GM19099 (cell line): ENCODE results near the gene KCNK7.

ENCODE experiments used
- POLR2A ChIP-seq: IDR thresholded peaks from 3 replicates; pipeline ENCODE4 v1.6.1; 2011; ENCODE audit warnings: low read depth; ENCODE audit not compliant: insufficient read length; ENCODE audit errors: extremely low read depth

The KCNK7 gene

DNA sequence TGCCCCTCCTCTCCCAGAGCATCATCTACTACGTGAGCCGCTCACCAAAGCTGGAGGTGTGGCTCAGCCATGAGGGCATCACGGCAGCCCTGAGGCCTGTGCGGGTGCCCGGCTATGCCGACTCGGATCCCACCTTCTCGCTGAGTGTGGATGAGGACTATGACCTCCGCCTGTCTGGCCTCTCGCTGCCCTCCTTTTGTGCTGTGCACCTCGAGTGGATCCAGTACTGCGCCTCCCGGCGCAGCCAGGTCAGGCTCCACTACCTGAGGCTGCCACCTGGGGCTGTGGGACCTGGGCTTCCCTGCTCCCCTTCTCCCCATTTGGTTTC is 38.5 kb upstream of the KCNK7 start:
- no peak for TF ChIP-seq POLR2A

DNA sequence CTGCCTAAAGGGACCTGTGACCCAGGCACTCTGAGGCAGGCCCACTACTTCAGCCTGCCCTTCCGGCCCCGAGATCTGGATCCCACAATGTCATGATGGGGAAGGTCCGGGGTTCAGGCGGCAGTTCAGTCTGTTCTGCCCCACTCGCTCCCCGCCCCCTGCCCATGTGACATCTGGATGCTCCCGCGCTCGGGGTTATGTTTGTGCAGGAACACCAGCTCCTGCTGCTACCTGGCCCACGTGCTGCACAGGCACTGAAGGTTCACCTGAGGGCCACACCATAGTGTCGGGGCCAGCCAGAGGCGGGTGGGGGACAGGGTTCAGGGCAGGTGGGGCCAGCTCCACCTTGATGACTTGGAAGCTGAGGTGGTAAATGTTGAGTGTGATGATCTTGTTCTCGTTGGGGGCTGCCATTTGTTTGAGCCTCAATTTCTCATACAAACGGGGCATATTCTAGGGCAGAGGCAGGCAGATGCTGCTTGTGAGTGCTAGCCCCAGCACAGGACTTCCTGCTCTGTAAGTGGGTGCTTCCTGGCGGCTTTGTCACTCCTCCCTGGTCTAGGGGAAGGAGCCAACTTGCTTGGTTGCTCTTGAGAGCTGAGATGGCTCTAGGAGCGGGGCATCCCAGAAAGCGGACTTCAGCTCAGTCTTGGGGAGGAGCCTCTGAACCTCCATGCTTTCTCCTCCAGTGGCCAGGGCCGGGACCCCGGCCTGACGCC is 37.9 kb upstream of the KCNK7 start:
- no peak for TF ChIP-seq POLR2A

DNA sequence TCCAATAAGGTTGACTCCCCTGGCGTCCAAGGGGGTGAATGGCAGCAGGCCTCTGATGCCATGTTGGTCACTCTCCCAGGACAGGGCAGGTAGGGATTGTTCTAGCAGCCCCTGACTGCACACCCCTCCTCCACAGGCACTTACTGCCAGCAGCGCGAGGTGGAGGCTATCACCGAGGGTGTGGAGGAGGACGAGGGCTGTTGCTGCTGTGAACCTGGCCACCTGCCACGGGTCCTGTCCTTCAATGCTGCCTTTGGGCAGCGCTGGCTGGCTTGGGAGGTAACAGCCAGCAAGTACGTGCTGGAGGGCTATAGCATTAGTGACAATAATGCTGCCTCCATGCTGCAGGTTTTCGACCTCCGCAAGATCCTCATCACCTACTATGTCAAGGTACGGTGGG is 34.6 kb upstream of the KCNK7 start:
- no peak for TF ChIP-seq POLR2A

DNA sequence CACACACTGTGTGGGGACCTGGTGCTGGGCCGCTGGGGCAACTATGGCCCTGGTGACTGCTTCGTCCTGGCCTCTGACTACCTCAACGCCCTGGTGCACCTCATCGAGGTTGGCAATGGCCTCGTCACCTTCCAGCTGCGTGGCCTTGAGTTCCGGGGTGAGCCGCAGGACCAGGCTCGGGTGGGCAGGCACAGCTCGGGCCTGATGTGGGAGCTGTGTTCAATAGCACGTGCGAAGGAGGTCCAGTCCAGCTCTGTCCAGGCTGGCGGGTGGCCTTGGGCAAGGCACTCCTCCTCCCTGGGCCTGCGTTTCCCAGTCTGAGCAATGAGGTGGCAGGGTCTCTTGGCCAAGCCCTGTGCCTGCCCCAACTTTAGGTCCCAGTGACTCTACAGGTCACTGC is 34.0 kb upstream of the KCNK7 start:
- TF ChIP-seq POLR2A, result no peak

DNA sequence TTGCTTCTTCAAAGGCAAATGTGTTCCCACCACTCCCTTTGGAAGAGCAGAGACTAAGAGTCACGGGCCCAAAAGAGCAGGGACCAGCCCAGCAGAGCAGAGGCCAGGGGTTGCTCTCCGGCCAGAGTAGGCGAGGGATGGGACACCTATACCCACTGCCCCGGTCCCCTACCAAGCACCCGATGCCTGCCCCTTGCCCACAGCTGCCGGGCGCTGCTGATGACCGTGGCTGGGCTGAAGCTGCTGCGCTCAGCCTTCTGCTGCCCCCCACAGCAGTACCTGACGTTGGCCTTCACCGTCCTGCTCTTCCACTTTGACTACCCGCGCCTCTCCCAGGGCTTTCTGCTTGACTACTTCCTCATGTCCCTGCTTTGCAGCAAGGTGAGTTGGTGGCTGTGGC is 31.6 kb upstream of the KCNK7 start:
- no peak for TF ChIP-seq POLR2A

DNA sequence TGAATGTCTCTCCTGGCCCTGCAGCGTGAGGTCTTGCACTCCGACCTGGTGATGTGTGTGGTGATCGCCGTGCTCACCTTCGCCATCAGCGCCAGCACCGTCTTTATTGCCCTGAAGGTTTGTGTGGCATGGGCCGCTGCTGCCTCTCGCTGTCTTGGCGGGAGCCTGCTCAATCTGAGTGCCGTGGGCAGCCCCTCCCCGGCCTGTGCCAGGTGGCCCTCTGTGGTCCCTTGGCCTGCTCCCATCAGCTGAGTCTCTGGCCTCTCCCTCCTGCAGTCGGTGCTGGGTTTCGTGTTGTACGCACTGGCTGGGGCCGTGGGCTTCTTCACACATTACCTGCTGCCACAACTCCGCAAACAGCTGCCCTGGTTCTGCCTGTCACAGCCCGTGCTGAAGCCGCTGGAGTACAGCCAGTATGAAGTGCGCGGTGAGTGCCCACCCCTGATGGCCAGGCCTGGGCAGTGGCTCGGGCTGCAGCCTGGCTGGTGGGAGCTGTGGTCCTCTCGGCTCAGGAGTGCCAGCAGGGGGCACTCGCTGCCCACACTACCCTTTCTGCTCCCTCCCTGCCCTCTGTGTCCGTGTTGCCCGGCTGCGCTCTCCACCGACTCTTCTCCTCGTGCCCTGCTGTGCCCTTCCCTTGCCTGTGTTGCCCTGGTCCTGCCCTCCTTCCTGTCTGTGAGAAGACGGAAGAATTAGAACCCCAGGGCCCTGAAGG is 30.2 kb upstream of the KCNK7 start:
- TF ChIP-seq POLR2A, result no peak

DNA sequence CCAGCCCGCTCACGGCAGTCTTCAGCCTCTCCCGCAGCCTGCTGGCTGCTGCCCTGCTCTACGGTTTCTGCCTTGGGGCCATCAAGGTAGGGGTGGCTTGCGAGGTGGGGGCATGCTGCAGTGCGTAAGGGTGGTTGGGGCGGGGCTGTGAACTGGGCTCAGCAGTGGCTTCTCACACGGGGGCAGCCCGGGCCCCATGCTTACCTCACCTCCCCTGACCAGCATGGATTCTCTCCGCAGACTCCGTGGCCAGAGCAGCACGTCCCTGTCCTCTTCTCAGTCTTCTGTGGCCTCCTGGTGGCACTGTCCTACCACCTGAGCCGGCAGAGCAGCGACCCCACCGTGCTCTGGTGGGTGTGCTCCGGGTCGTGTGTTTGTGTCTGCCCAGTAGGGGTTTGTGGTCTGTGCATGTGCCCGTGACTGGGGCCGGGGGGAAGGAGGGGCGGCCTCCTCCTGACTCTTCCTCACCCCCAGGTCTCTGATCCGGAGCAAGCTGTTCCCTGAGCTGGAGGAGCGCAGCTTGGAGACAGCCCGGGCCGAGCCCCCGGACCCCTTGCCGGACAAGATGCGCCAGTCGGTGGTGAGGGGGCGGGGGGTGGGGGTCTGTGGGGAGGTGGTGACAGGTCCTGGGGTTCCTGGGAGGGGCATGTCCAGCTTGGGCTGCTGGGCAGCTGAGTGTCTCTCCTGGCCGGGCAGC is 29.5 kb upstream of the KCNK7 start:
- TF ChIP-seq POLR2A, result no peak

DNA sequence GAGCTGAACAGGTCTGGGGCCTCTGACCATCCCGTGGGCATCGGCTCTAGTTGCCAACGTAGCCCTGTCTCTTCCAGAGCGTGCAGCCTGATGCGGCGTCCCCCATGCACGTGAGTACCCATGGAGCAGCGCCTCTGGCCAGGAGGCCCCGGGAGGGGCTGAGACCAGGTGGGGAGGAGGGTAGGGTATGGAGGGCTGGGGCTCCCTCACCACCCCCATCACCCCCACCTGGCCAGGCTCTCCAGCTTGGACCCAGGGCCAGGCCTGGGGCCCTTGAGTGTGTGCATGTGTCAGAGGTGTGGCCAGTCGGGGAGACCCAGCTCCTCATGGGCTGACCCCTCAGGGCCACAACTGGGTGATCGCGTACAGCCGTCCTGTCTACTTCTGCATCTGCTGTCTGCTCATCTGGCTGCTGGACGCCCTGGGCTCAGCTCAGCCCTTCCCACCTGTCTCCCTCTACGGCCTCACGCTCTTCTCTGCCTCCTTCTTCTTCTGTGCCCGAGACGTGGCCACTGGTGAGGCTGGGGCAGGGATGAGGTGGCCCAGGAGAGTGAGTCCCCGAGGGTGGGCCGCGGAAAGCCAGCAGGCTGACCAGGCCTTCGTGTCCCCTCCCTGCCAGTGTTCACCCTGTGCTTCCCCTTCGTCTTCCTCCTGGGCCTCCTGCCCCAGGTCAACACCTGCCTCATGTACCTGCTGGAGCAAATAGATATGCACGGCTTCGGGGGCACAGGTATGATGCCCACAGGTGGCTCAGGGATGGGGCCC is 28.4 kb upstream of the KCNK7 start:
- no peak for TF ChIP-seq POLR2A

DNA sequence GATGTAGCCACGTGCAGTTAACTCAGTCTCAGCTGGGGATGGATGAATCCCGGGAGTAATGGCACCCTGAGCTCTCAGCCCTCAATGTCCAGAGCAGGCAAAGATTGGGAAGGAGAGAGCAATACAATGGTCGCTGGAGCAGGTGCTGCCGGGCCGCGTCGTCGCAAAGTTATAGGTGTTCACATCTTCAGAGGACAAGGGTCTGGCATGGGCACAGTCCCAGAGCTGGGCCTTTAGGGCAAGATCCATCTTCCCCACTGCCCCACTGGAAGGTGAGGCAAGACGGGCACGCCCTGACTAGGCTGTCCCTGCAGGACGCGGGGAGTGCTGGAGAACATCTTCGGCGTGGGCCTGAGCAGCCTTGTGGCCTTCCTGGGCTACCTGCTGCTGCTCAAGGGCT is 27.6 kb upstream of the KCNK7 start:
- no peak for TF ChIP-seq POLR2A

DNA sequence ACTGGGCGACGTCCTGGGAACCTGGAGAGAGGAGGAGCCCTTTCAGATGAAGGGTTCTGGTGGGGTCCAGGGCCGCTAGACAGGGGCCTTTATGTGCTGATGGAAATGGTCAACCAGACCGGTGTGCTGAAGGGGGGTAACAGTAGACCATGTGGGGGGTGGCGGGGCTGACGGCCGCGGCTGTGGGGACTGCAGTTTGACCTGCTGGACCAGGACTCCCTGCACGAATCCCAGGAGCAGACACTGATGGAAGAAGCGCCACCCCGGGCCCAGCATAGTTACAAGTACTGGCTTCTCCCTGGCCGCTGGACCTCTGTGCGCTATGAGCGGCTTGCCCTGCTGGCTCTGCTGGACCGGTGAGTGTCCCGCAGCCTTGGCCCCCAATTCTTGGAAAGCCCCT is 26.4 kb upstream of the KCNK7 start:
- no peak for TF ChIP-seq POLR2A

DNA sequence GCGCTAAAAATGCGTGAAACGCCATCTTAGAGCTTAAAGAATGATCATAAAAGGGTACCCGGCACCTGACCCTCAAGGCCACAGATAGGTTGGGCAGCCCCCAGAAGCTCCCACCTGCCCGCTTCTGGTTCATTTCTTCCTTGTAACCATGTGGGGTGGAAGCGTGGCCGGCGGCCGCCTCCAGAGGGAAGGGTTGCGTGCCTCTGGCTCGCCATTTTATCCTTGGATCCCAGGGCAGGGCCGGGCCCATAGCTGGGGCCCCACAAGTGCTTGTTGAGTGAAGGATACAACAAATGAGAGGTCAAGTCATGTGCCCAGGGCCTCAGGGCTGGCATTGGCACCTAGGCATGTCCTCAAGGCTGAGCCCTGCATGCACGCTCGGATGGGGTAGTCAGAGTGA is 25.9 kb upstream of the KCNK7 start:
- TF ChIP-seq POLR2A, result no peak

DNA sequence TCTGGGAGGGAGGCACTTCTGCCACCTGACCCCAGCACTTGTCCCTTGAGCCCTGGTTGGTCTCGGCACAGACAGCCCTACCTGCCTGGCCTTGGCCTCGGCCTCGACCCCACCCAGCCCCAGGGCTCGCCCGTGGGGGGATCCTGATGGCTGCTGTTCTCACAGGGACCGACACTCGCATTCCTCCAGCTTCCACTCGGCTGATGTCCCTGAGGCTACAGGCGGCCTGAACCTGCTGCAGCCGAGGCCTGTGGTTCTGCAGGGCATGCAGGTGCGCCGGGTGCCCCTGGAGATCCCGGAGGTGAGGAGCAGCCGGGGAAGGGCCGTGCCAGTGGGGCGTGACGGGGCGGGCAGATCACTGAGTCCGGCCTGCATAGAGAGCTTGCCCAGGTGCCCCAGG is 25.1 kb upstream of the KCNK7 start:
- no peak for TF ChIP-seq POLR2A

DNA sequence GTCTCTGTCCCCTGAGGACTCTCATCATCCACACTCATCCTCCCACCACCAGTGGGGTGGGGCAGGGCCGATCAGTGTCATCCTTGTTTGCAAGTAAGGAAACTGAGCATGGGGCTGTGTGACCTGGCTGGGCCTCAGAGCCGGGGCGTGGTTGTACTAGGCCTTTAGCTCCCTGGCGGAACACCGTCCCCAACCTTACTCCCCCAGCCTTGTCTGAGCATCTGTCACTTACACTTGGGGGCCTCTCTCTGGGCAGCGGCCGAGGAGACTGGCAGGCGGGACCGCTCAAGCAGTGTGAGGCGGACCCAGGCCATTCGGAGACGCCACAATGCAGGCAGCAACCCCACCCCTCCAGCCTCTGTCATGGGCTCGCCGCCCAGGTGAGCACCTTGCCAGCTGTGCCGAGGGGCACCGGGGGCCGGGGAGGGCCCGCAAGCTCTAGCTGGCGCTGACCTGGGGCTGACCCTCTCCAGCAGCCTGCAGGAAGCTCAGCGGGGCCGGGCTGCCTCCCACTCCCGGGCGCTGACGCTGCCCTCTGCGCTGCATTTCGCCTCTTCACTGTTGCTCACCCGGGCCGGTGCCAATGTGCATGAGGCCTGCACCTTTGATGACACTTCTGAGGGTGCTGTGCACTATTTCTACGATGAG is 23.8 kb upstream of the KCNK7 start:
- no peak for TF ChIP-seq POLR2A

DNA sequence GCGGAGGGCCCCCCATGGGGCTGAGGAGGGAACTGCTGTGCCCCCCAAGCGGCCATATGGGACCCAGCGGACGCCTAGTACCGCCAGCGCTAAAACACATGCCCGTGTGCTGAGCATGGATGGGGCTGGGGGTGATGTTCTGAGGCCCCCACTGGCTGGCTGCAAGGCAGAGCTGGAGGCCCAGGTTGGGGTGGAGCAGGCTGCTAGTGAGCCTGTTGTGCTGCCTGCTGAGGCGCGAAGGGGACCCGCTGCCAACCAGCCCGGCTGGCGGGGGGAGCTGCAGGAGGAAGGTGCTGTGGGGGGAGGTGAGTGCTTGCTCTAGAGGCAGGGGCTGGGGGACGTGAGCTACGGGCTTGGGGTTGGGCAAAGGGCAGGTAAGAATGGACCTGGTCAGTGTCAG is 23.2 kb upstream of the KCNK7 start:
- TF ChIP-seq POLR2A, result no peak
